Mesothelial cell of epicardium (in vitro differentiated cells): ENCODE results near the gene RRM2. TPM values are rescaled to one million over a fixed set of nuclear protein-coding genes. Genes with fewer than 3 reads are reported as not detected.

Source experiments
- DNase-seq, 2 experiments: peaks; one replicate each; pipeline ENCODE4 v3.0.0; 2021; ENCODE audit warnings: low spot score in 2 of 2; ENCODE audit not compliant: unreplicated experiment in 2 of 2
- H3K27ac Mint-ChIP-seq: 2 replicates; pipeline ENCODE4 v1.8.0; 2021; ENCODE audit warnings: mixed read lengths
- H3K27me3 Mint-ChIP-seq: 2 replicates; pipeline ENCODE4 v1.8.0; 2021; ENCODE audit warnings: low read depth, mixed read lengths
- H3K36me3 Mint-ChIP-seq: 2 replicates; pipeline ENCODE4 v1.8.0; 2021; ENCODE audit warnings: mixed read lengths
- H3K4me1 Mint-ChIP-seq: 2 replicates; pipeline ENCODE4 v1.8.0; 2021; ENCODE audit warnings: mixed read lengths
- H3K4me3 Mint-ChIP-seq: 2 replicates; pipeline ENCODE4 v1.8.0; 2021; ENCODE audit warnings: mild to moderate bottlenecking, moderate library complexity, mixed read lengths
- H3K9me3 Mint-ChIP-seq: 2 replicates; pipeline ENCODE4 v1.8.0; 2021; ENCODE audit warnings: mixed read lengths
- CTCF ChIP-seq: fragments of 200-600 bp; sonication (generic); IDR thresholded peaks from one replicate; pipeline ENCODE4 v1.5.0; 2021; ENCODE audit warnings: antibody characterized with exemption; ENCODE audit not compliant: unreplicated experiment
- total RNA-seq: library from RNA; stranded (reverse); gene quantifications from 3 replicates; pipeline ENCODE4 v1.2.1, GENCODE V29; 2021

The RRM2 gene
- total RNA-seq, 1 donor from 2014 or later = 30.8 TPM

GRCh38 chr2:10162586-10163497 is 40.3 kb downstream of the RRM2 start:
- no peak for DNase-seq
- Mint-ChIP-seq H3K27ac (peak overlapping the region; percentile 60), H3K9me3 (no peaks in the 10 kb centered on the region), H3K27me3 (no peaks in the 10 kb centered on the region), H3K4me3 (no peak overlapping the region), H3K36me3 (no peaks in the 10 kb centered on the region), H3K4me1 (peaks cover 23% of the 10 kb centered on the region)
- no peak for TF ChIP-seq CTCF

- H3K9me3 Mint-ChIP-seq = no peaks in the 10 kb centered on the region
- no peaks in the 10 kb centered on the region for H3K36me3 Mint-ChIP-seq
- H3K4me1 Mint-ChIP-seq = peaks cover 33% of the 10 kb centered on the region
- no peak overlapping the region for H3K4me3 Mint-ChIP-seq
- no peak for TF ChIP-seq CTCF
- H3K27me3 Mint-ChIP-seq = no peaks in the 10 kb centered on the region
- H3K27ac Mint-ChIP-seq = no peak overlapping the region
- DNase-seq = no peak
These were observed 41.3 kb downstream of the RRM2 start for GRCh38 chr2:10163498-10164486.

- no peaks in the 10 kb centered on the region for H3K36me3 Mint-ChIP-seq
- H3K4me3 Mint-ChIP-seq = no peak overlapping the region
- no peak for TF ChIP-seq CTCF
- no peaks in the 10 kb centered on the region for H3K9me3 Mint-ChIP-seq
- no peaks in the 10 kb centered on the region for H3K27me3 Mint-ChIP-seq
- no peak for DNase-seq
- no peak overlapping the region for H3K27ac Mint-ChIP-seq
- peaks cover 32% of the 10 kb centered on the region for H3K4me1 Mint-ChIP-seq
These were observed 42.1 kb downstream of the RRM2 start for GRCh38 chr2:10164601-10165000.

GRCh38 chr2:10165282-10165681 is 42.7 kb downstream of the RRM2 start:
- H3K27ac Mint-ChIP-seq = no peak overlapping the region
- H3K4me3 Mint-ChIP-seq = no peak overlapping the region
- no peak for TF ChIP-seq CTCF
- no peak for DNase-seq
- H3K27me3 Mint-ChIP-seq = no peaks in the 10 kb centered on the region
- H3K4me1 Mint-ChIP-seq = peaks cover 33% of the 10 kb centered on the region
- no peaks in the 10 kb centered on the region for H3K9me3 Mint-ChIP-seq
- no peaks in the 10 kb centered on the region for H3K36me3 Mint-ChIP-seq

- H3K36me3 Mint-ChIP-seq = no peaks in the 10 kb centered on the region
- no peak for DNase-seq
- no peaks in the 10 kb centered on the region for H3K27me3 Mint-ChIP-seq
- TF ChIP-seq CTCF = no peak
- H3K4me3 Mint-ChIP-seq = no peak overlapping the region
- no peaks in the 10 kb centered on the region for H3K9me3 Mint-ChIP-seq
- H3K27ac Mint-ChIP-seq = no peak overlapping the region
- peaks cover 41% of the 10 kb centered on the region for H3K4me1 Mint-ChIP-seq
These were observed 43.5 kb downstream of the RRM2 start for GRCh38 chr2:10165861-10166675.
